MCF 10A (cell line): ENCODE results near the gene OARD1. TPM values are rescaled to one million over a fixed set of nuclear protein-coding genes. Genes with fewer than 3 reads are reported as not detected.
"Not testable (repeated sequence)": the region's sequence is repeated elsewhere in the genome, so short reads cannot be mapped to it uniquely, and the experiment has no call there.

Experiments used
- BruUV-seq: library from RNA; stranded (reverse); fragments of 400-500 nt; replicated peaks from 2 replicates; lab custom pipeline; 2021; lab: Mats Ljungman, UMichigan
- CTCF ChIA-PET: fragments of 300-600 bp; sonication (Branson Sonifier 250); formaldehyde crosslinking; extraction: SDS; loops from one replicate; lab custom pipeline; 2021; ENCODE audit warnings: antibody characterized with exemption, inconsistent platforms; lab: Yijun Ruan, JAX
- POLR2A ChIA-PET: fragments of 300-600, 350-650 bp; sonication (Branson Sonifier 250); formaldehyde crosslinking; extraction: SDS; loops from one replicate; lab custom pipeline; 2020; ENCODE audit warnings: antibody characterized with exemption, inconsistent platforms; lab: Yijun Ruan, JAX
- DNase-seq: peaks from one replicate; pipeline ENCODE4 v3.0.0-alpha.2; 2018; ENCODE audit not compliant: unreplicated experiment
- H3K27ac Mint-ChIP-seq: one replicate; pipeline ENCODE4 v1.8.0; 2022; ENCODE audit warnings: mild to moderate bottlenecking, low read depth, mixed read lengths; ENCODE audit not compliant: unreplicated experiment
- H3K27me3 Mint-ChIP-seq: one replicate; pipeline ENCODE4 v1.8.0; 2022; ENCODE audit warnings: mixed read lengths; ENCODE audit not compliant: insufficient read depth, unreplicated experiment
- H3K36me3 Mint-ChIP-seq: one replicate; pipeline ENCODE4 v1.8.0; 2022; ENCODE audit warnings: mild to moderate bottlenecking, moderate library complexity, mixed read lengths; ENCODE audit not compliant: insufficient read depth, unreplicated experiment
- H3K4me1 Mint-ChIP-seq: one replicate; pipeline ENCODE4 v1.8.0; 2022; ENCODE audit warnings: mixed read lengths; ENCODE audit not compliant: insufficient read depth, unreplicated experiment
- H3K4me3 Mint-ChIP-seq: one replicate; pipeline ENCODE4 v1.8.0; 2022; ENCODE audit warnings: mild to moderate bottlenecking, moderate library complexity, mixed read lengths; ENCODE audit not compliant: unreplicated experiment
- H3K9me3 Mint-ChIP-seq: one replicate; pipeline ENCODE4 v1.8.0; 2022; ENCODE audit warnings: mixed read lengths; ENCODE audit not compliant: unreplicated experiment
- CTCF ChIP-seq: fragments of 200-600 bp; IDR thresholded peaks from one replicate; pipeline ENCODE4 v1.8.0; 2022; ENCODE audit warnings: antibody characterized with exemption, mild to moderate bottlenecking; ENCODE audit not compliant: unreplicated experiment
- intact Hi-C: fragments of 100-400 bp; cut with micrococcal nuclease; formaldehyde crosslinking; loops from 2 replicates; pipeline ENCODE4 v1.14.1; 2022
- total RNA-seq: library from RNA; stranded (reverse); gene quantifications from 2 replicates; pipeline ENCODE4 v1.2.3, GENCODE V29; 2022

OARD1 gene
- total RNA-seq, 1 experiment from 2014 or later: 28.0 TPM

- Mint-ChIP-seq H3K36me3 (no peaks in the 10 kb centered on the region), H3K9me3 (no peaks in the 10 kb centered on the region), H3K4me1 (peaks cover 9% of the 10 kb centered on the region), H3K27me3 (no peaks in the 10 kb centered on the region), H3K27ac (no peak overlapping the region), H3K4me3 (no peak overlapping the region)
- ChIA-PET POLR2A (interaction anchor here (0.6 to 2.0 kb wide), 2 partner anchors 10 to 1880 kb away, joined by 4 to 6 read pairs; no protein-coding TSS in a partner anchor), CTCF (interaction anchor here (1.0 to 1.4 kb wide), 3 partner anchors 10 to 122 kb away, joined by 3 to 7 read pairs (median 4); partner anchors contain the start of gene UNC5CL)
- intact Hi-C loops: no loop called here
- no TSS peak for BruUV-seq
- no peak for TF ChIP-seq CTCF
- DNase-seq: no peak
Observed at GRCh38 chr6:41017663-41018062, 54.5 kb downstream of the OARD1 start.

GRCh38 chr6:41015860-41016259 lies 56.3 kb downstream of the OARD1 start:
- H3K9me3 Mint-ChIP-seq, DNase-seq, H3K36me3 Mint-ChIP-seq, POLR2A ChIA-PET, H3K27ac Mint-ChIP-seq, intact Hi-C loops, H3K4me3 Mint-ChIP-seq, H3K4me1 Mint-ChIP-seq, BruUV-seq, H3K27me3 Mint-ChIP-seq: not testable (repeated sequence)
- CTCF ChIA-PET: interaction anchor here (0.5 to 2.1 kb wide), 3 partner anchors 8 to 11 kb away, joined by 3 to 18 read pairs (median 3); no protein-coding TSS in a partner anchor

GRCh38 chr6:41014780-41015179 lies 57.4 kb downstream of the OARD1 start:
- Mint-ChIP-seq H3K36me3 (no peaks in the 10 kb centered on the region), H3K27ac (no peak overlapping the region), H3K27me3 (no peaks in the 10 kb centered on the region), H3K9me3 (no peaks in the 10 kb centered on the region), H3K4me1 (no peaks in the 10 kb centered on the region), H3K4me3 (no peak overlapping the region)
- DNase-seq: no peak
- no TSS peak for BruUV-seq
- ChIA-PET POLR2A (interaction anchor here (0.7 kb wide), 2 partner anchors 9 to 17 kb away, joined by 3 read pairs; no protein-coding TSS in a partner anchor), CTCF (interaction anchor here (1.0 to 2.1 kb wide), 2 partner anchors 10 to 12 kb away, joined by 3 to 18 read pairs; no protein-coding TSS in a partner anchor)
- intact Hi-C loops: no loop called here
- no peak for TF ChIP-seq CTCF

Other genes with a start within 250 kb of the OARD1 start
- gene UNC5CL, start 33.1 kb downstream of the OARD1 start, total RNA-seq: 0.19 and 0.59 TPM in 2 replicates
- gene TSPO2, start 29.9 kb downstream of the OARD1 start, total RNA-seq: not detected in 2 replicates
- not detected in 2 replicates for gene APOBEC2, start 19.2 kb downstream of the OARD1 start, total RNA-seq
- 41.5 and 42.1 TPM in 2 replicates for gene NFYA, start 618 bp upstream of the OARD1 start, total RNA-seq
- gene TREML1, start 82.0 kb upstream of the OARD1 start, total RNA-seq: not detected in 2 replicates
- 0.42 and 0.63 TPM in 2 replicates for gene TREM2, start 90.8 kb upstream of the OARD1 start, total RNA-seq
- gene TREML2, start 128.8 kb upstream of the OARD1 start, total RNA-seq: not detected in 2 replicates
- gene TREML4, start 156.0 kb upstream of the OARD1 start, total RNA-seq: not detected in 2 replicates
- gene TREM1, start 214.3 kb upstream of the OARD1 start, total RNA-seq: 9.9 and 15.8 TPM in 2 replicates